IPS-18c (cell line): ENCODE measurements around the gene RXRA.

ENCODE experiments used
- H3K4me3 ChIP-seq: 2 replicates; pipeline ENCODE4 v1.7.0; 2013; ENCODE audit warnings: low read depth, mild to moderate bottlenecking, low read length, moderate library complexity; ENCODE audit not compliant: insufficient read depth
- H3K9me3 ChIP-seq: one replicate; pipeline ENCODE4 v1.6.1; 2013; ENCODE audit warnings: mild to moderate bottlenecking, low read length, moderate library complexity; ENCODE audit not compliant: control insufficient read depth, insufficient read depth

The RXRA gene

GRCh38 chr9:134404376-134405358 is 78.4 kb downstream of the RXRA start:
- peaks cover 4% of the 10 kb centered on the region for H3K9me3 ChIP-seq
- no peak overlapping the region for H3K4me3 ChIP-seq

- H3K9me3 ChIP-seq = peaks cover 3% of the 10 kb centered on the region
- no peak overlapping the region for H3K4me3 ChIP-seq
These were observed 79.3 kb downstream of the RXRA start for GRCh38 chr9:134405527-134405926.

GRCh38 chr9:134406366-134407120 is 80.3 kb downstream of the RXRA start:
- Histone ChIP-seq H3K9me3 (no peaks in the 10 kb centered on the region), H3K4me3 (no peak overlapping the region)

GRCh38 chr9:134407121-134407779 is 81.0 kb downstream of the RXRA start:
- Histone ChIP-seq H3K4me3 (no peak overlapping the region), H3K9me3 (no peaks in the 10 kb centered on the region)

GRCh38 chr9:134408389-134408788 is 82.1 kb downstream of the RXRA start:
- no peaks in the 10 kb centered on the region for H3K9me3 ChIP-seq
- no peak overlapping the region for H3K4me3 ChIP-seq

GRCh38 chr9:134408939-134409737 is 82.9 kb downstream of the RXRA start:
- Histone ChIP-seq H3K4me3 (no peak overlapping the region), H3K9me3 (no peaks in the 10 kb centered on the region)

- Histone ChIP-seq H3K4me3 (no peak overlapping the region), H3K9me3 (no peaks in the 10 kb centered on the region)
These were observed 84.0 kb downstream of the RXRA start for GRCh38 chr9:134410071-134410834.

- Histone ChIP-seq H3K9me3 (no peaks in the 10 kb centered on the region), H3K4me3 (no peak overlapping the region)
These were observed 84.6 kb downstream of the RXRA start for GRCh38 chr9:134410835-134411217.

- no peak overlapping the region for H3K4me3 ChIP-seq
- peaks cover 2% of the 10 kb centered on the region for H3K9me3 ChIP-seq
These were observed 85.4 kb downstream of the RXRA start for GRCh38 chr9:134411440-134412297.

GRCh38 chr9:134412298-134412711 is 86.0 kb downstream of the RXRA start:
- Histone ChIP-seq H3K4me3 (no peak overlapping the region), H3K9me3 (peaks cover 2% of the 10 kb centered on the region)

- H3K4me3 ChIP-seq = no peak overlapping the region
- H3K9me3 ChIP-seq = peaks cover 2% of the 10 kb centered on the region
These were observed 87.0 kb downstream of the RXRA start for GRCh38 chr9:134413112-134413715.

GRCh38 chr9:134413890-134414623 is 87.8 kb downstream of the RXRA start:
- no peak overlapping the region for H3K4me3 ChIP-seq
- peaks cover 2% of the 10 kb centered on the region for H3K9me3 ChIP-seq

GRCh38 chr9:134414900-134415425 is 88.7 kb downstream of the RXRA start:
- Histone ChIP-seq H3K9me3 (peaks cover 2% of the 10 kb centered on the region), H3K4me3 (no peak overlapping the region)

- Histone ChIP-seq H3K4me3 (no peak overlapping the region), H3K9me3 (peaks cover 2% of the 10 kb centered on the region)
These were observed 90.2 kb downstream of the RXRA start for GRCh38 chr9:134416385-134417015.
